ENCODE results near the gene C1orf105.
"Not testable (repeated sequence)": the region's sequence is repeated elsewhere in the genome, so short reads cannot be mapped to it uniquely, and the experiment has no call there.

Gene C1orf105

GRCh38 chr1:172489847-172490246 is 69.4 kb downstream of the C1orf105 start:
- no peak for DNase-seq (ENCODE audit: low spot score)

GRCh38 chr1:172492421-172492820 is 71.9 kb downstream of the C1orf105 start:
- no peak for DNase-seq (ENCODE audit: low spot score)

- no peak for DNase-seq (ENCODE audit: low spot score)
Observed at GRCh38 chr1:172494166-172494565, 73.7 kb downstream of the C1orf105 start.

- DNase-seq (ENCODE audit: low spot score) = not testable (repeated sequence)
Observed at GRCh38 chr1:172496127-172496526, 75.6 kb downstream of the C1orf105 start.

GRCh38 chr1:172496678-172497077 is 76.2 kb downstream of the C1orf105 start:
- DNase-seq (ENCODE audit: low spot score) = no peak

GRCh38 chr1:172497230-172497629 is 76.7 kb downstream of the C1orf105 start:
- no peak for DNase-seq (ENCODE audit: low spot score)

- no peak for DNase-seq (ENCODE audit: low spot score)
Observed at GRCh38 chr1:172498857-172499256, 78.4 kb downstream of the C1orf105 start.

GRCh38 chr1:172499636-172500141 is 79.2 kb downstream of the C1orf105 start:
- no peak for DNase-seq (ENCODE audit: low spot score)

- no peak for DNase-seq (ENCODE audit: low spot score)
Observed at GRCh38 chr1:172500207-172500606, 79.7 kb downstream of the C1orf105 start.

- no peak for DNase-seq (ENCODE audit: low spot score)
Observed at GRCh38 chr1:172507741-172508140, 87.3 kb downstream of the C1orf105 start.

- no peak for DNase-seq (ENCODE audit: low spot score)
Observed at GRCh38 chr1:172510479-172510878, 90.0 kb downstream of the C1orf105 start.

- DNase-seq (ENCODE audit: low spot score) = no peak
Observed at GRCh38 chr1:172512591-172512990, 92.1 kb downstream of the C1orf105 start.

- DNase-seq (ENCODE audit: low spot score) = peak; percentile 25
Observed at GRCh38 chr1:172513479-172513878, 93.0 kb downstream of the C1orf105 start.

GRCh38 chr1:172514108-172514507 is 93.6 kb downstream of the C1orf105 start:
- no peak for DNase-seq (ENCODE audit: low spot score)

GRCh38 chr1:172515436-172515835 is 95.0 kb downstream of the C1orf105 start:
- DNase-seq (ENCODE audit: low spot score) = no peak

- DNase-seq (ENCODE audit: low spot score) = no peak
Observed at GRCh38 chr1:172515927-172516326, 95.4 kb downstream of the C1orf105 start.

- DNase-seq (ENCODE audit: low spot score) = no peak
Observed at GRCh38 chr1:172517081-172517480, 96.6 kb downstream of the C1orf105 start.

- DNase-seq (ENCODE audit: low spot score) = no peak
Observed at GRCh38 chr1:172517545-172517944, 97.1 kb downstream of the C1orf105 start.
